Measurements from ENCODE around the gene RHOBTB1.
"Not testable (repeated sequence)": the region's sequence is repeated elsewhere in the genome, so short reads cannot be mapped to it uniquely, and the experiment has no call there.

The RHOBTB1 gene

GRCh38 chr10:60856405-60856804 lies 87.6 kb downstream of the RHOBTB1 start:
- no peak for DNase-seq

GRCh38 chr10:60853637-60854036 lies 90.3 kb downstream of the RHOBTB1 start:
- no peak for DNase-seq

- DNase-seq, result no peak
These were observed 90.9 kb downstream of the RHOBTB1 start for GRCh38 chr10:60853107-60853506.

GRCh38 chr10:60849740-60850139 lies 94.2 kb downstream of the RHOBTB1 start:
- DNase-seq, result no peak

GRCh38 chr10:60849217-60849616 lies 94.8 kb downstream of the RHOBTB1 start:
- DNase-seq, result no peak

GRCh38 chr10:60848680-60849079 lies 95.3 kb downstream of the RHOBTB1 start:
- DNase-seq, result no peak

GRCh38 chr10:60848126-60848525 lies 95.9 kb downstream of the RHOBTB1 start:
- no peak for DNase-seq

GRCh38 chr10:60846173-60846572 lies 97.8 kb downstream of the RHOBTB1 start:
- no peak for DNase-seq

GRCh38 chr10:60845038-60845437 lies 98.9 kb downstream of the RHOBTB1 start:
- no peak for DNase-seq

- DNase-seq, result no peak
These were observed 101.3 kb downstream of the RHOBTB1 start for GRCh38 chr10:60842694-60843093.

GRCh38 chr10:60841227-60841626 lies 102.8 kb downstream of the RHOBTB1 start:
- not testable (repeated sequence) for DNase-seq

GRCh38 chr10:60835049-60835448 lies 108.9 kb downstream of the RHOBTB1 start:
- no peak for DNase-seq

- no peak for DNase-seq
These were observed 109.6 kb downstream of the RHOBTB1 start for GRCh38 chr10:60834401-60834800.

GRCh38 chr10:60832136-60832535 lies 111.8 kb downstream of the RHOBTB1 start:
- DNase-seq, result not testable (repeated sequence)

GRCh38 chr10:60828489-60828852 lies 115.5 kb downstream of the RHOBTB1 start:
- no peak for DNase-seq

GRCh38 chr10:60827791-60828488 lies 116.0 kb downstream of the RHOBTB1 start:
- no peak for DNase-seq

GRCh38 chr10:60825520-60825919 lies 118.5 kb downstream of the RHOBTB1 start:
- DNase-seq, result no peak

- DNase-seq, result no peak
These were observed 120.7 kb downstream of the RHOBTB1 start for GRCh38 chr10:60823324-60823723.

GRCh38 chr10:60822809-60823208 lies 121.2 kb downstream of the RHOBTB1 start:
- no peak for DNase-seq

- no peak for DNase-seq
These were observed 122.3 kb downstream of the RHOBTB1 start for GRCh38 chr10:60821656-60822055.

GRCh38 chr10:60820093-60820754 lies 123.8 kb downstream of the RHOBTB1 start:
- DNase-seq, result no peak
